ENCODE results near the gene ARAF.

DNA sequence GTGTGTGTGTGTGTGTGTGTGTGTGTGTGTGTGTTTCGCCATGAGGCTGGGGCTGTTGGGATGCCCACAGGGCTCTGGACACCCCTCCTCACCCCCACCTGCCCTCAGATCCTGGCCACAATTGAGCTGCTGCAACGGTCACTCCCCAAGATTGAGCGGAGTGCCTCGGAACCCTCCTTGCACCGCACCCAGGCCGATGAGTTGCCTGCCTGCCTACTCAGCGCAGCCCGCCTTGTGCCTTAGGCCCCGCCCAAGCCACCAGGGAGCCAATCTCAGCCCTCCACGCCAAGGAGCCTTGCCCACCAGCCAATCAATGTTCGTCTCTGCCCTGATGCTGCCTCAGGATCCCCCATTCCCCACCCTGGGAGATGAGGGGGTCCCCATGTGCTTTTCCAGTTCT is 10.2 kb downstream of the ARAF start:
- TF ChIP-seq YY1 (IDR thresholded peaks at IDR 0.05; ENCODE audit: extremely low read depth, insufficient replicate concordance, low read depth, low read length), result no peak
- no peak for TF ChIP-seq EZH2phosphoT487 (IDR thresholded peaks at IDR 0.05; ENCODE audit: borderline replicate concordance)
- TF ChIP-seq TCF7L2 (IDR thresholded peaks at IDR 0.05; ENCODE audit: borderline replicate concordance, extremely low read depth, insufficient read depth, insufficient read length), result no peak
- TF ChIP-seq POLR2A (IDR thresholded peaks at IDR 0.05; ENCODE audit: borderline replicate concordance, extremely low read depth, insufficient read depth, insufficient read length), result no peak
- TF ChIP-seq, protein P1, sequence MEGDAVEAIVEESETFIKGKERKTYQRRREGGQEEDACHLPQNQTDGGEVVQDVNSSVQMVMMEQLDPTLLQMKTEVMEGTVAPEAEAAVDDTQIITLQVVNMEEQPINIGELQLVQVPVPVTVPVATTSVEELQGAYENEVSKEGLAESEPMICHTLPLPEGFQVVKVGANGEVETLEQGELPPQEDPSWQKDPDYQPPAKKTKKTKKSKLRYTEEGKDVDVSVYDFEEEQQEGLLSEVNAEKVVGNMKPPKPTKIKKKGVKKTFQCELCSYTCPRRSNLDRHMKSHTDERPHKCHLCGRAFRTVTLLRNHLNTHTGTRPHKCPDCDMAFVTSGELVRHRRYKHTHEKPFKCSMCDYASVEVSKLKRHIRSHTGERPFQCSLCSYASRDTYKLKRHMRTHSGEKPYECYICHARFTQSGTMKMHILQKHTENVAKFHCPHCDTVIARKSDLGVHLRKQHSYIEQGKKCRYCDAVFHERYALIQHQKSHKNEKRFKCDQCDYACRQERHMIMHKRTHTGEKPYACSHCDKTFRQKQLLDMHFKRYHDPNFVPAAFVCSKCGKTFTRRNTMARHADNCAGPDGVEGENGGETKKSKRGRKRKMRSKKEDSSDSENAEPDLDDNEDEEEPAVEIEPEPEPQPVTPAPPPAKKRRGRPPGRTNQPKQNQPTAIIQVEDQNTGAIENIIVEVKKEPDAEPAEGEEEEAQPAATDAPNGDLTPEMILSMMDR (IDR thresholded peaks at IDR 0.05 in 2 of 3, conservative IDR thresholded peaks at IDR 0.05 in 1 of 3; ENCODE audit: borderline replicate concordance in 1 of 3, insufficient read depth in 1 of 3, low read depth in 2 of 3, low read length in 2 of 3), result no peak
- no peak for TF ChIP-seq EZH2 (IDR thresholded peaks at IDR 0.05)
- no peak for TF ChIP-seq ZFX (IDR thresholded peaks at IDR 0.05)
- TF ChIP-seq, protein P2, sequence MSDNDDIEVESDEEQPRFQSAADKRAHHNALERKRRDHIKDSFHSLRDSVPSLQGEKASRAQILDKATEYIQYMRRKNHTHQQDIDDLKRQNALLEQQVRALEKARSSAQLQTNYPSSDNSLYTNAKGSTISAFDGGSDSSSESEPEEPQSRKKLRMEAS (IDR thresholded peaks at IDR 0.05), result no peak
- no peak for TF ChIP-seq FOSL1 (IDR thresholded peaks at IDR 0.05; ENCODE audit: low read depth)

Measured in HCT116 (cell line).